Subcutaneous adipose tissue (tissue), 4 donors: Measurements from ENCODE around the gene SLC38A9. TPM values are rescaled to one million over a fixed set of nuclear protein-coding genes. Genes with fewer than 3 reads are reported as not detected.

ENCODE experiments used
- CTCF ChIP-seq: fragments of 450-650 bp; IDR thresholded peaks from one replicate; pipeline ENCODE4 v1.5.1; 2016; ENCODE audit warnings: low read depth, mild to moderate bottlenecking, control low read depth, antibody characterized with exemption, moderate library complexity
- total RNA-seq, 4 donors: library from RNA; depleted of rRNA; stranded (reverse); fragments of >200 nt; gene quantifications; one replicate each; pipeline ENCODE4 v1.1.0, GENCODE V29; 2016

SLC38A9 gene
- total RNA-seq, 4 donors from 2014 or later, result 20.2 to 33.5 (median 28.8) TPM

GRCh38 chr5:55650386-55650785 lies 61.7 kb downstream of the SLC38A9 start:
- TF ChIP-seq CTCF, result no peak

- TF ChIP-seq CTCF, result no peak
Measured at GRCh38 chr5:55649963-55650362, 62.2 kb downstream of the SLC38A9 start.

- TF ChIP-seq CTCF, result no peak
Measured at GRCh38 chr5:55645304-55645703, 66.8 kb downstream of the SLC38A9 start.

- TF ChIP-seq CTCF, result no peak
Measured at GRCh38 chr5:55638455-55638854, 73.7 kb downstream of the SLC38A9 start.

- no peak for TF ChIP-seq CTCF
Measured at GRCh38 chr5:55638051-55638450, 74.1 kb downstream of the SLC38A9 start.

GRCh38 chr5:55636683-55637082 lies 75.4 kb downstream of the SLC38A9 start:
- no peak for TF ChIP-seq CTCF

GRCh38 chr5:55636177-55636576 lies 75.9 kb downstream of the SLC38A9 start:
- no peak for TF ChIP-seq CTCF

GRCh38 chr5:55634866-55635265 lies 77.3 kb downstream of the SLC38A9 start:
- no peak for TF ChIP-seq CTCF
